Activated CD8-positive, alpha-beta memory T cell treated with anti-CD3 and anti-CD28 coated beads, Interleukin-2, amount 50 U/mL, for 4 hours (primary cell): ENCODE results near the gene CEP20.
"Not testable (repeated sequence)": the region's sequence is repeated elsewhere in the genome, so short reads cannot be mapped to it uniquely, and the experiment has no call there.

Experiments used
- DNase-seq: peaks from one replicate; pipeline ENCODE4 v3.0.0-alpha.2; 2020

The CEP20 gene

GRCh38 chr16:15888072-15888976 lies at the start of gene CEP20:
CEP20 (minus strand) TSS chr16:15888603; CDS start chr16:15888585, 18 bp downstream.
- peak; percentile 100 for DNase-seq

DNA sequence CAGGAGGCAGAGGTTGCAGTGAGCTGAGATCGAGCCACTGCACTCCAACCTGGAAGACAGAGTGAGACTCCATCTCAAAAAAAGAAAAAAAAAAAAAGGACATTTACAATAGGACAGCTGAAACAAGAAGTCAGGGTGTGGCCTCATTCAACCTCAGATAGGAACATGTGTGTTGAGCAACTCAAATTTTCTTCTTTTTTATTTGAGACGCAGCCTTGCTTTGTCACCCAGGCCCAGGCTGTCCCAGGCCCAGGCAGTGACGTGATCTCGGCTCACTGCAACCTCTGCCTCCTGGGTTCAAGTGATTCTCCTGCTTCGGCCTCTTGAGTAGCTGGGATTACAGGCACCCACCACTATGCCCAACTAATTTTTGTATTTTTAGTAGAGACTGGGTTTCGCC lies 48.4 kb upstream of the CEP20 start:
- not testable (repeated sequence) for DNase-seq

GRCh38 chr16:15934991-15935390 lies 46.6 kb upstream of the CEP20 start:
- DNase-seq = no peak

GRCh38 chr16:15933781-15934180 lies 45.4 kb upstream of the CEP20 start:
- no peak for DNase-seq

DNA sequence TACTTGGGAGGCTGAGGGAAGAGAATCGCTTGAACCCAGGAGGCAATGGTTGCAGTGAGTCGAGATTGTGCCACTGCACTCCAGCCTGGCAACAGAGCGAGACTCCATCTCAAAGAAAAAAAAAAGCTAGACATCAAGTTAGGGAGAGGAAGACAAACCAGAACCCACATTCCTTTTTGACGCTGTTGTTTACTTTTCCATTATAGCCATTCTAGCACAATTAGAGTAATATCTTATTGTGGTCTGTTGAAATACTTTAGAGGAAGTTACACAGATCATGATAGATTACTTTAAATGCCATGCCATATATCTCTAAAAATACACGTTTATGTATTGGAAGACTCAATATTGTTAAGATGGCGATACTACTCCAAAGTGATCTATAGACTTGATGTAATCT lies 44.5 kb upstream of the CEP20 start:
- DNase-seq = no peak

- DNase-seq = no peak
Measured at GRCh38 chr16:15928261-15929104, 40.1 kb upstream of the CEP20 start.

DNA sequence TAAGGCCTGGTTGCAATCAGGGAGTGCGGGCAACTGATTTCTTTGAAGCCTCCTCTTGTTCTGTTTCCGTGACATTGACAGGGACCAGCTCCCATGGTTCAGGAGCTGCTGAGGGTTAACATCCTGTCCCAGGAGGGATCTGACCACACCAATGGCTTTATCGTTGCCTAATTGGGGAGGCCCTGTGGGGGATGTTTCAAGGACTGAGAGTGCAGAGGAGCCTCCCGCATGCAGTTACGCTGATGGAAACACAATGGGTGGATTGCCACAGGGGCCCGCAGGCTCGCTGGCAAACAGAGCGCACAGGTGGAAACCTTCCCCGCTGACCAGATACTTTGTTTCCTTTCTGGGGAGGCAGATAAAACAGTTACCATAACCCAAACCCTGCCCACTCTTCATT lies 37.2 kb upstream of the CEP20 start:
- DNase-seq = no peak

- no peak for DNase-seq
Measured at GRCh38 chr16:15924996-15925395, 36.6 kb upstream of the CEP20 start.

DNA sequence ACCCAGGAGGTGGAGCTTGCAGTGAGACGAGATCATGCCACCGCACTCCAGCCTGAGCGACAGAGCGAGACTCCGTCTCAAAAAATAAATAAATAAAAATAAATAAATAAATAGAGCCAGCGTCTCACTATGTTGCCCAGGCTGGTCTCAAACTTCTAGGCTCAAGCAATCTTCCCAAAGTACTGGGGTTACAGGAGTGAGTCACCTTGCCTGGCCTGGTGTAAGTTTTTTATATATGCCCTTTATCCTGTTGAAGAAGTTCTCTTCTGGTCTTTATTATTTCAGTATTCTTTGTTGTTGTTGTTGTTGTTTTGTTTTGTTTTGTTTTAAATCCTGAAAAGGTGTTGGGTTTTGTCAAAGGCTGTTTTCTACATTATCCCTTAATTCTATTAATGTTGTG lies 30.9 kb upstream of the CEP20 start:
- no peak for DNase-seq

DNA sequence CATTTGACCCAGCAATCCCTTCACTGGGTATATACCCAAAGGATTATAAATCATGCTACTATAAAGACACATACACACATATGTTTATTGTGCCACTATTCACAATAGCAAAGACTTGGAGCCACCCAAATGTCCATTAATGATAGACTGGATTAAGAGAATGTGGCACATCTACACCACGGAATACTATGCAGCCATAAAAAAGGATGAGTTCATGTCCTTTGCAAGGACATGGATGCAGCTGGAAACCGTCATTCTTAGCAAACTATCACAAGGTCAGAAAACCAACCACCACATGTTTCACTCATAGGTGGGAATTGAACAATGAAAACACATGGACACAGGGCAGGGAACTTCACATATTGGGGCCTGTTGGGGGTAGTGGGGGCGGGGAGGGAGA lies 29.9 kb upstream of the CEP20 start:
- not testable (repeated sequence) for DNase-seq

DNA sequence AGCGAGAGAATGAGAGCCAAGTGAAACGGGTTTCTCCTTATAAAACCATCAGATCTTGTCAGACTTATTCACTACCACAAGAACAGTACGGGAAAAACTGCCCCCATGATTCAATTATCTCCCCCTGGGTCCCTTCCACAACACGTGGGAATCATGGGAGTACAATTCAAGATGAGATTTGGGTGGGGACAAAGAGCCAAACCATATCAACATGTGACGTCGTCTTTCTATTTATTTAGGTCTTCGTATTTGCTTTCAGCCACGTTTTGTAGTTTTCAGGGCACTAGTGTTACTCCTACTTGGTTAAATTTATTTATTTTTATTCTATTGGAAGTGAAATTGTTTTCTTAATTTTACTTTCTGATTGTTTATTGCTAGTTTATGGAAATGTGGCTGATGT lies 27.9 kb upstream of the CEP20 start:
- DNase-seq = no peak

DNA sequence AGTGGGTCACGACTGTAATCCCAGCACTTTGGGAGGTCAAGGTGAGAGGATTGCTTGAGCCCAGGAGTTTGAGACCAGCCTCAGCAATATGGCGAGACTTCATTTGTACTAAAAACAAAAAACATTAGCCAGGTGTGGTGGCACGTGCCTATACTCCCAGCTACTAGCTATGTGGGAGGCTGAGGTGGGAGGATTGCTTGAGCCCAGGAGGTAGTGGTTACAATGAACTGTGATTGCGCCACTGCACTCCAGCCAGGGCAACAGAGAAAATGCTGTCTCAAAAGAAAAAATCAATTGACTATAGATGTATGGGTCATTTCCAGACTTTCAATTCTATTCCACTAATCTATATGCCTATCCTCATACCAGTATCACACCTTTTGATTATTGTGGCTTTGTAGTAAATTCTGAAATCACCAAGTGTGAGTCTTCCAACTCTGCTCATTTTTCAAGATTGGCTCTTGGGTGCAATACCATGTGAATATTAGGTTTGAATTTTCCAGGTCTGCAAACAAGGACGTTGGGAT lies 27.2 kb upstream of the CEP20 start:
- no peak for DNase-seq

DNA sequence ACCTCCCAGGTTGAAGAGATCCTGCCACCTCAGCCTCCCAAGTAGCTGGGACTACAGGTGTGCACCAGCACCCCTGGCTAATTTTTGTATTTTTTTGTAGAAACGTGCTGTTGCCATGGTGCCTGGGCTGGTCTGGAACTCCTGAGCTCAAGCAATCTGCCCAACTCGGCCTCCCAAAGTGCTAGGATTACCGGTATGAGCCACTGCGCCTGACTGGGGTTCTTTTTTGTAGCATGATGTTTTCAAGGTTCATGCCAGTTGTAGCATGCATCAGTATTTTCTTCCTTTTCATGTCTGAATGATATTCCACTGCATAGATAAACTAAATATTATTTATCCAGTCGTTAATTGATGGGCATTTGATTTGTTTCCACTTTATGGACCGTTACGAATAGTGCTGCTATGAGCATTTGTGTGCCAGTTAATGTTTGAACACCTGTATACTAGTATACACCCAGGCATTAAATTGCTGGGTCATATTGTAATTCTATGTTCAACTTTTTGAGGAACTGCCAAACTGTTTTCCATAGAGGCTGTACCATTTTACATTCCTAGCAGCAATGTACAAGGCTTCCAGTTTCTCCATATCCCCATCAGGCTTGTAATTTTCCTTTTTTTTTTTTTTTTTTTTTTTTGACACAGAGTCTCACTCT lies 24.8 kb upstream of the CEP20 start:
- DNase-seq = no peak

DNA sequence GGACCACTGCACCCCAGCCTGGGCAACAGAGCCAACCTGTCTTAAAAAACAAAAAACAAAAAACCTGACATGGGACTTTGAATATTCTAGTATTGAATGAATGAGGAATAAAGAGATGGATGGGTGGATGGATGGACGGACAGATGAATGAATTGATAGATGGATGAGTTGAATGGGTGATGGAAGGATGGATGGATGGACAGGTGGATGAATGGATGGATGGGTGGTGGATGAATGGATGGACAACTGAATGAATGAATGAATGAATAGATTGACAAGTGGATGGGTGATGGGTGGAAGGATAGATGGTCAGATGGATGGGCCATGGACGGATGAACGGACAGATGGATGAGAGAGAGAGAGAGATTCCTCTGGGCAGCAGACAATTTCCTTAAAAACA lies 22.8 kb upstream of the CEP20 start:
- no peak for DNase-seq

- DNase-seq = peak; percentile 18
Measured at GRCh38 chr16:15907863-15908478, 19.6 kb upstream of the CEP20 start.

GRCh38 chr16:15906439-15906838 lies 18.0 kb upstream of the CEP20 start:
- no peak for DNase-seq

- no peak for DNase-seq
Measured at GRCh38 chr16:15903960-15904359, 15.6 kb upstream of the CEP20 start.

- no peak for DNase-seq
Measured at GRCh38 chr16:15900901-15901500, 12.6 kb upstream of the CEP20 start.

DNA sequence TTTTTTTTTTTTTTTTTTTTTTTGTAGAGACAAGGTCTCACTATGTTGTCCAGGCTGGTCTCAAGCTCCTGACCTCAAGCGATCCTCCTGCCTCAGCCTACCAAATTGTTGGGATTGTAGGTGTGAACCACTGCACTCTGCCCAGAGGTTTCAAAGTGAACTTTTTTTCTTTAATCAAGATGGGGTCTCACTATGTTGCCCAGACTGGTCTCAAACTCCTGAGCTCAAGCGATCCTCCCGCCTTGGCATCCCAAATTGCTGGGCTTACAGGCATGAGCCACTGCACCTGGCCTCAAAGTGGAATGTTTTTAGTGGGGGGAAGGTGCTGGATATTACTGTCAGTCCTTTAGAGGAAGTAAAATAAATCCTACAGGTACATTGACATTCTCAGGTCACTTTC lies 12.0 kb upstream of the CEP20 start:
- no peak for DNase-seq

GRCh38 chr16:15899538-15900100 lies 11.2 kb upstream of the CEP20 start:
- DNase-seq = no peak

DNA sequence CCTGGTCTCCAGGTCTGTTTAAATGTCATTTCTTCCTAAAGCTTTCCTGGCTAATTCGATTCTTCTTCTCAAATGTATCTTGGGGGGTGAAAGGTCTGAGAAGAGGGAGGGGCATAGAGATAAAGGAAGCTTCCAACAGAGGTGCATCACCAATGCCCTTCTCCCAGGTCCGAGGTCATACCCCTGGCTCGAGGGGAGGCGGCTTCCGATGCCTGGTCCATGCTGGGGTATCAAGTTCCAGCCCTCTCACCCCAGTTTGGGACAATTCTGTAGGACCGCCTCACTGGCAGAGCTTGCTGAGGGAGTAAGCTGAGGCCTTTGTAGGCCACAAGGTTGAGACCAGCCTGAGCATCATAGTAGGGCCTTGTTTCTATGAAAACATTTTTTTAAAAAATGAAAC lies 10.3 kb upstream of the CEP20 start:
- DNase-seq = no peak

DNA sequence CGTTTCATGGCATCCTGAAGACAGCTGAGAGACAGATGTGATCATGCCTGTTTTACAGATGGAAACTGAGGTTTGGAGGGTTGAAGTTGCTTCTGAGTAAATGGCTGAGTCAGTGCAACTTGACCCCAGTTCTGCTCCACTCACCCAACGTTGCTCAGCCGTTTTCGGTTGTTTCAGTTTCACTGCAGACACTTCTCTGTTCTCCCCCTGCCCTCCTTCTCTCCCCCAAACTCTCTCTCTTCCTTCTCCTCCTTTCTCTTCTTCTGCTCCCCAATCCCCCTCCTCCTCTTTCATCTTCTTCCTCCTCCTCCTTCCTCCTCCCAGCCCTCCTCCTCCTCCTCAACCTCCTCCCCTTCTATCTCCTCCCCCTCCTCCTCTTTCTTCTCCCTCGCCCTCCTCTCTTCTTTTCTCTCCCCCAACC lies 9.4 kb upstream of the CEP20 start:
- no peak for DNase-seq
